Natural killer cell (primary cell): ENCODE measurements around the gene DMAC2. TPM values are rescaled to one million over a fixed set of nuclear protein-coding genes. Genes with fewer than 3 reads are reported as not detected.
"Not testable (repeated sequence)": the region's sequence is repeated elsewhere in the genome, so short reads cannot be mapped to it uniquely, and the experiment has no call there.

Source experiments
- ATAC-seq, 3 donors: fragments of 150-1000 bp in 2 of 3; fragments of 200-7000 bp in 1 of 3; cut with Tn5 transposase; 1 replicate in 1 of 3; 2 replicates in 2 of 3; pipeline ENCODE4 v1.10.0; 2021; ENCODE audit warnings: mild to moderate bottlenecking in 2 of 3, moderate library complexity in 2 of 3
- DNase-seq, 2 donors: peaks; one replicate each; pipeline versions ENCODE4 v3.0.0 to v3.0.0-alpha.2; 2013 to 2021; ENCODE audit warnings: mixed read lengths in 1 of 2
- H3K27ac ChIP-seq: one replicate; pipeline ENCODE4 v1.5.1; 2013; ENCODE audit warnings: mild to moderate bottlenecking, low read length
- H3K27me3 ChIP-seq: one replicate; pipeline ENCODE4 v1.6.1; 2013; ENCODE audit warnings: low read length; ENCODE audit not compliant: control insufficient read depth, insufficient read depth
- H3K36me3 ChIP-seq: one replicate; pipeline ENCODE4 v1.6.1; 2013; ENCODE audit warnings: low read length; ENCODE audit not compliant: control insufficient read depth, insufficient read depth
- H3K4me1 ChIP-seq: one replicate; pipeline ENCODE4 v1.6.1; 2013; ENCODE audit warnings: low read length; ENCODE audit not compliant: control insufficient read depth, insufficient read depth
- H3K4me3 ChIP-seq: one replicate; pipeline ENCODE4 v1.5.1; 2013; ENCODE audit warnings: low read length
- H3K9me3 ChIP-seq: one replicate; pipeline ENCODE4 v1.6.1; 2013; ENCODE audit warnings: low read length; ENCODE audit not compliant: control insufficient read depth, insufficient read depth
- H3K27ac Mint-ChIP-seq, 2 donors: one replicate each; pipeline ENCODE4 v1.8.0; 2022; ENCODE audit warnings: mild to moderate bottlenecking in 2 of 2, mixed read lengths in 2 of 2, moderate library complexity in 1 of 2
- H3K27me3 Mint-ChIP-seq, 2 donors: one replicate each; pipeline ENCODE4 v1.8.0; 2022; ENCODE audit warnings: low read depth in 2 of 2, mixed read lengths in 2 of 2
- H3K36me3 Mint-ChIP-seq: one replicate; pipeline ENCODE4 v1.8.0; 2022; ENCODE audit warnings: mixed read lengths
- H3K4me1 Mint-ChIP-seq, 2 donors: one replicate each; pipeline ENCODE4 v1.8.0; 2022; ENCODE audit warnings: mixed read lengths in 2 of 2
- H3K4me3 Mint-ChIP-seq: one replicate; pipeline ENCODE4 v1.8.0; 2022; ENCODE audit warnings: mild to moderate bottlenecking, moderate library complexity, mixed read lengths
- H3K9me3 Mint-ChIP-seq, 2 donors: one replicate each; pipeline ENCODE4 v1.8.0; 2022; ENCODE audit warnings: mixed read lengths in 2 of 2
- CTCF ChIP-seq: fragments of 200-600 bp; IDR thresholded peaks from one replicate; pipeline ENCODE4 v1.8.0; 2022; ENCODE audit warnings: antibody characterized with exemption
- WGBS: methylation state at CpG from one replicate; pipeline ENCODE4 v1.1.7; 2013; ENCODE audit warnings: missing lambda C conversion rate; ENCODE audit not compliant: insufficient coverage; 5-methylcytosine and 5-hydroxymethylcytosine counted together
- intact Hi-C: fragments of 100-400 bp; cut with micrococcal nuclease; formaldehyde crosslinking; loops from one replicate; pipeline ENCODE4 v1.14.2; 2022
- total RNA-seq, 4 donors: library from RNA; stranded (reverse); fragments of 120-200 nt in 1 of 4; gene quantifications; one replicate each; pipeline versions ENCODE4 v1.2.3 to v1.2.4, GENCODE V29; 2013 to 2022

The DMAC2 gene
- total RNA-seq, result 10 to 100 TPM; 25.4 to 32.5 (median 29.5) TPM
- total RNA-seq (2013), result 19.7 TPM

DNA sequence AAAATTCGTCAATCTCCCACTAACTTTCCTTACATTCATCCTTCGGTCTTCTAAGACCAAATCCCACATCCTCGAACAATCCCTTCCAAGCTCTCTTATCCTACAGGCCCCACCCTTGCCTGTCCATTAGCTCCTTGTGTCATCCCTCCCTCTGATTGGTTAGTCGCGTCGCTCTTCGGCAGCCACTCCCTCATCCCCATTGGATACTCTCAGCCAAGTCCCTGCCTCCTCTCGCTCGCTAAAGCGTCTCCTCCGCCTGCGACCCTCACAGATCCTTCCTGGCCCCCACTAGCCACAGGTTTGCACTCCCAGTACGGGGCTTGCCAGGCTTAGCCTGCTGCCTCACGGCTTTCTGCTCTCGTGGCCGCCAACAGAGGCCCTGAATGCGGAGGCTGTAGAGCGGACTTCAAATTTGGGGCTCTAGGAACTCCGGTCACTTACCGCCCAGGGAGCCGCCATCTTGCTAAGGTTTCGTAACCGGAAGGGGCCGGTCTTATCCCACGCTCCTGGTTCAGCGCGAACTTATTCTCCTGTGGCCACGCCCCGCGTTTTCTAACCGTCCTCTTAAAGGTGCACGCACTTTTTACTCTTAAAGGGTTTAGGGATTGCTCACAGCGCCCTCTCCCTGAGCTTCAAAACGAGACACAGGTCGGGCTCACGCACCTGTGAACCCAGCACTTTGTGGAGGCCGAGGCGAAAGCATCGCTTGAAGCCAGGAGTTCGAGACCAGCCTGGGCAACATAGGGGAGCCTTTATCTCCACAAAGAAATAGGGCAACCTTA, at the start of gene DMAC2:
DMAC2 (minus strand) TSS at position 472 of the 782 bp plus-strand sequence; CDS start at position 459, 13 bp downstream.
- H3K4me3 Mint-ChIP-seq, result no peak within 1 kb of the TSS
- TF ChIP-seq CTCF, result peak; percentile 42
- ATAC-seq, result peak; percentile 99
- H3K9me3 Mint-ChIP-seq, result no peaks in the 10 kb centered on the region
- H3K9me3 ChIP-seq, result no peaks in the 10 kb centered on the region
- peaks cover 3% of the 10 kb centered on the region for H3K36me3 ChIP-seq
- H3K27ac ChIP-seq, result peak within 1 kb of the TSS; percentile 82
- H3K4me1 Mint-ChIP-seq, result peaks cover 5% of the 10 kb centered on the region in 2 donors
- H3K4me3 ChIP-seq, result peak within 1 kb of the TSS; percentile 78
- H3K4me1 ChIP-seq, result peaks cover 15% of the 10 kb centered on the region
- WGBS, result under 1% methylated on average over 40 of the region's 40 CpGs
- DNase-seq, result peak; percentile 83 to 97
- peaks cover 0 to 8% of the 10 kb centered on the region in 2 donors for H3K27me3 Mint-ChIP-seq
- H3K27ac Mint-ChIP-seq, result no peak within 1 kb of the TSS
- H3K27me3 ChIP-seq, result no peaks in the 10 kb centered on the region
- H3K36me3 Mint-ChIP-seq, result no peaks in the 10 kb centered on the region
- intact Hi-C loops, result loop anchor here (1.0 kb wide), 1 partner anchor 42 kb away; the partner anchor contains the start of genes BCKDHA and EXOSC5

DNA sequence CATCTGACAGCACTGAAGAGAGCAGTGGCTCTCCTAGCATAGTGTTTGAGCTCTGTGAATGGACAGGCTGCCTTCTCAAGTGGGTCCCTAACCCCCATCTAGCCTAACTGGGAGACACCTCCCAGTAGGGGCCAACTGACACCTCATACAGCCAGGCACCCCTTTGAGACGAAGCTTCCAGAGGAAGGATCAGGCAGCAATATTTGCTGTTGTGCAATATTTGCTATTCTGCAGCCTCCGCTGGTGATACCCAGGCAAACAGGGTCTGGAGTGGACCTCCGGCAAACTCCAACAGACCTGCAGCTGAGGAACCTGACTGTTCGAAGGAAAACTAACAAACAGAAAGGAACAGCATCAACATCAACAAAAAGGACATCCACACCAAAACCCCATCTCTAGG, 47.2 kb upstream of the DMAC2 start:
- not testable (repeated sequence) for H3K36me3 ChIP-seq, H3K4me3 Mint-ChIP-seq

DNA sequence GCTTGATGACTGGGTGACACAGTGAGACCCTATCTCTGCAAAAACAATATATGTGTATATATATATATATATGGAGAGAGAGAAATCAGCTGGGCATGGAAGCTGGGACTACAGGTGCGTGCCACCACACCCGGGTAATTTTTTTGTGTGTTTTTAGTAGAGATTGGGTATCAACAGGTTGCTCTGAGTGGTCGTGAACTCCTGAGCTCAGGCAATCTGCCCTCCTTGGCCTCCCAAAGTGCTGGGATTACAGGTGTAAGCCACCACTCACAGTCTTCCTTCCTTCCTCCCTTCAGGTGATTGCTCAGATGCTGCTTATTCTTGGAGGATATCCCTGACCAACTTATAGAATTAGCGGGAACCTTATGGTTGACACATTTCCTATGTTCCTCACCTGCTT, 45.1 kb upstream of the DMAC2 start:
- Histone ChIP-seq H3K4me3 (no peak overlapping the region), H3K4me1 (no peaks in the 10 kb centered on the region), H3K36me3 (no peaks in the 10 kb centered on the region), H3K9me3 (no peaks in the 10 kb centered on the region), H3K27ac (no peak overlapping the region), H3K27me3 (peaks cover 2% of the 10 kb centered on the region)
- Mint-ChIP-seq H3K27ac (no peak overlapping the region), H3K4me1 (no peaks in the 10 kb centered on the region), H3K9me3 (no peaks in the 10 kb centered on the region), H3K27me3 (peaks cover 35 to 74% of the 10 kb centered on the region in 2 donors), H3K4me3 (no peak overlapping the region), H3K36me3 (peaks cover 7% of the 10 kb centered on the region)
- intact Hi-C loops, result no loop called here
- no peak for TF ChIP-seq CTCF
- WGBS, result 92% methylated on average over 4 of the region's 4 CpGs
- ATAC-seq (no peak), DNase-seq (no peak)

More for the DNA sequence above, 47.2 kb upstream of the DMAC2 start:
- H3K4me1 ChIP-seq, DNase-seq, H3K9me3 Mint-ChIP-seq, H3K4me1 Mint-ChIP-seq, intact Hi-C loops, H3K27me3 ChIP-seq, H3K4me3 ChIP-seq, H3K27ac ChIP-seq, H3K36me3 Mint-ChIP-seq, H3K9me3 ChIP-seq, H3K27ac Mint-ChIP-seq, ATAC-seq: not testable (repeated sequence)
- peaks cover 31 to 54% of the 10 kb centered on the region in 2 donors for H3K27me3 Mint-ChIP-seq
- 85% methylated on average over 4 of the region's 4 CpGs for WGBS

- ATAC-seq (no peak), DNase-seq (no peak)
- Histone ChIP-seq H3K4me1 (no peaks in the 10 kb centered on the region), H3K9me3 (no peaks in the 10 kb centered on the region), H3K4me3 (no peak overlapping the region), H3K36me3 (no peaks in the 10 kb centered on the region), H3K27me3 (no peaks in the 10 kb centered on the region), H3K27ac (no peak overlapping the region)
- intact Hi-C loops, result no loop called here
- Mint-ChIP-seq H3K9me3 (no peaks in the 10 kb centered on the region), H3K36me3 (no peaks in the 10 kb centered on the region), H3K4me1 (no peaks in the 10 kb centered on the region), H3K4me3 (no peak overlapping the region), H3K27me3 (peaks cover 40 to 73% of the 10 kb centered on the region in 2 donors), H3K27ac (no peak overlapping the region)
- no peak for TF ChIP-seq CTCF
- 84% methylated on average over 12 of the region's 12 CpGs for WGBS
Observed at GRCh38 chr19:41480336-41480735, 40.6 kb upstream of the DMAC2 start.
